H1 (cell line): ENCODE data around the gene CIDEA. TPM values are rescaled to one million over a fixed set of nuclear protein-coding genes. Genes with fewer than 3 reads are reported as not detected.

Source experiments
- CTCF ChIA-PET: fragments of 300-600 bp; sonication (Branson Sonifier 250); formaldehyde crosslinking; loops from one replicate; lab custom pipeline; 2021; ENCODE audit not compliant: partially characterized antibody; lab: Charles Lee
- POLR2A ChIA-PET: fragments of 300-600 bp; sonication (Branson Sonifier 250); formaldehyde crosslinking; loops from one replicate; lab custom pipeline; 2021; ENCODE audit warnings: inconsistent platforms; ENCODE audit not compliant: partially characterized antibody; lab: Charles Lee
- DNase-seq, 2 experiments: peaks; one replicate each; pipeline versions ENCODE4 v3.0.0 to v3.0.0-alpha.2; 2010 to 2022; ENCODE audit warnings: low spot score in 2 of 2, low read depth in 1 of 2, mixed read lengths in 1 of 2
- FAIRE-seq: peaks from 2 replicates; lab custom pipeline; 2011; peaks lifted over from hg19 to GRCh38; lab: Jason Lieb, UNC
- H2AFZ ChIP-seq: 2 replicates; pipeline ENCODE4 v1.8.1; 2012; ENCODE audit warnings: low read length, inconsistent platforms
- H2AK5ac ChIP-seq: 2 replicates; pipeline ENCODE4 v1.6.1; 2013; ENCODE audit warnings: low read depth, low read length
- H2BK120ac ChIP-seq: replicated peaks from 2 replicates; pipeline ENCODE3; 2013; ENCODE audit warnings: low read depth, low read length, inconsistent platforms
- H2BK12ac ChIP-seq: 2 replicates; pipeline ENCODE4 v1.6.1; 2013; ENCODE audit warnings: low read depth, low read length
- H2BK15ac ChIP-seq: 2 replicates; pipeline ENCODE4 v1.6.1; 2013; ENCODE audit warnings: low read length
- H2BK20ac ChIP-seq: 2 replicates; pipeline ENCODE4 v1.6.1; 2013; ENCODE audit warnings: low read length
- H2BK5ac ChIP-seq: 2 replicates; pipeline ENCODE4 v1.6.1; 2013; ENCODE audit warnings: low read depth, low read length
- H3K14ac ChIP-seq: 2 replicates; pipeline ENCODE4 v1.6.1; 2013; ENCODE audit warnings: inconsistent platforms; ENCODE audit not compliant: insufficient read length
- H3K18ac ChIP-seq: 2 replicates; pipeline ENCODE4 v1.6.1; 2013; ENCODE audit warnings: low read length; ENCODE audit errors: extremely low read depth
- H3K23ac ChIP-seq: 2 replicates; pipeline ENCODE4 v1.6.1; 2013; ENCODE audit warnings: inconsistent platforms; ENCODE audit not compliant: insufficient read length
- H3K23me2 ChIP-seq: 2 replicates; pipeline ENCODE4 v1.6.1; 2013; ENCODE audit warnings: low read depth, low read length
- H3K27ac ChIP-seq: 2 replicates; pipeline ENCODE4 v1.6.1; 2011; ENCODE audit warnings: low read depth, low read length, inconsistent platforms
- H3K27me3 ChIP-seq, 4 experiments: replicated peaks in 1 of 4; 1 replicate in 1 of 4; 2 replicates in 3 of 4; pipeline versions ENCODE4 v1.6.1 to v1.8.1; 2011 to 2013; ENCODE audit warnings: low read length in 3 of 4, mild to moderate bottlenecking in 3 of 4, inconsistent platforms in 2 of 4, mixed read lengths in 2 of 4, moderate library complexity in 1 of 4; ENCODE audit not compliant: control insufficient read depth in 3 of 4, insufficient read depth in 3 of 4; ENCODE audit errors: extremely low read depth in 1 of 4
- H3K36me3 ChIP-seq, 4 experiments: 2 replicates each; pipeline versions ENCODE4 v1.6.1 to v1.8.1; 2011 to 2013; ENCODE audit warnings: mild to moderate bottlenecking in 4 of 4, low read length in 3 of 4, moderate library complexity in 2 of 4, control low read depth in 1 of 4, inconsistent platforms in 1 of 4; ENCODE audit not compliant: insufficient read depth in 4 of 4, control insufficient read depth in 2 of 4
- H3K4ac ChIP-seq: replicated peaks from 2 replicates; pipeline ENCODE3; 2013; ENCODE audit warnings: low read length, low read depth, mixed read lengths, inconsistent platforms; ENCODE audit not compliant: insufficient read length
- H3K4me1 ChIP-seq, 4 experiments: replicated peaks in 1 of 4; 1 replicate in 1 of 4; 2 replicates in 3 of 4; pipeline versions ENCODE4 v1.6.1 to v1.8.1; 2011 to 2013; ENCODE audit warnings: low read length in 3 of 4, inconsistent platforms in 2 of 4, mixed read lengths in 1 of 4; ENCODE audit not compliant: insufficient read depth in 4 of 4, control insufficient read depth in 3 of 4
- H3K4me2 ChIP-seq, 2 experiments: 2 replicates each; pipeline versions ENCODE4 v1.6.1 to v1.8.1; 2011 to 2013; ENCODE audit warnings: low read depth in 2 of 2, low read length in 2 of 2, control low read depth in 1 of 2, inconsistent platforms in 1 of 2, mild to moderate bottlenecking in 1 of 2; ENCODE audit not compliant: insufficient read depth in 1 of 2
- H3K4me3 ChIP-seq, 4 experiments: fragments of 200-600, 300-600 bp in 1 of 4; sonication (generic), shearing (Covaris generic), sonication (Bioruptor Twin) in 1 of 4; 2 replicates each; pipeline versions ENCODE4 v1.5.1 to v1.8.1; 2011 to 2016; ENCODE audit warnings: low read length in 4 of 4, low read depth in 3 of 4, control low read depth in 2 of 4, inconsistent platforms in 2 of 4, mild to moderate bottlenecking in 2 of 4, mixed read lengths in 1 of 4, moderate library complexity in 1 of 4; ENCODE audit not compliant: insufficient read depth in 2 of 4; ENCODE audit errors: extremely low read depth in 1 of 4
- H3K56ac ChIP-seq: replicated peaks from 2 replicates; pipeline ENCODE3; 2013; ENCODE audit warnings: low read depth, mild to moderate bottlenecking, mixed read lengths, low read length, inconsistent platforms; ENCODE audit not compliant: insufficient read length
- H3K79me1 ChIP-seq: 2 replicates; pipeline ENCODE4 v1.6.1; 2013; ENCODE audit warnings: low read depth, low read length, control low read depth
- H3K79me2 ChIP-seq, 2 experiments: 2 replicates each; pipeline versions ENCODE4 v1.6.1 to v1.8.1; 2012 to 2013; ENCODE audit warnings: low read length in 2 of 2, mild to moderate bottlenecking in 2 of 2, inconsistent platforms in 1 of 2; ENCODE audit not compliant: insufficient read depth in 2 of 2, control insufficient read depth in 1 of 2
- H3K9ac ChIP-seq, 4 experiments: replicated peaks in 1 of 4; 1 replicate in 1 of 4; 2 replicates in 3 of 4; pipeline versions ENCODE4 v1.6.1 to v1.8.1; 2011 to 2013; ENCODE audit warnings: low read depth in 3 of 4, low read length in 3 of 4, control low read depth in 2 of 4, mild to moderate bottlenecking in 2 of 4, moderate library complexity in 2 of 4, inconsistent platforms in 1 of 4; ENCODE audit errors: extremely low read depth in 1 of 4
- H3K9me3 ChIP-seq, 2 experiments: 2 replicates each; pipeline versions ENCODE4 v1.6.1 to v1.8.1; 2012 to 2013; ENCODE audit warnings: mild to moderate bottlenecking in 2 of 2, moderate library complexity in 2 of 2, control low read depth in 1 of 2, inconsistent platforms in 1 of 2, low read depth in 1 of 2, low read length in 1 of 2, mixed read lengths in 1 of 2; ENCODE audit not compliant: insufficient read depth in 2 of 2
- H4K20me1 ChIP-seq, 2 experiments: replicated peaks in 1 of 2; 2 replicates each; pipeline versions ENCODE3 to v1.8.1; 2011 to 2013; ENCODE audit warnings: inconsistent platforms in 2 of 2, low read length in 2 of 2, mild to moderate bottlenecking in 1 of 2; ENCODE audit not compliant: insufficient read depth in 2 of 2, control insufficient read depth in 1 of 2
- H4K5ac ChIP-seq: 2 replicates; pipeline ENCODE4 v1.6.1; 2013; ENCODE audit warnings: low read length, low read depth, mixed read lengths, inconsistent platforms; ENCODE audit not compliant: insufficient read length
- H4K8ac ChIP-seq: 2 replicates; pipeline ENCODE4 v1.8.0; 2013; ENCODE audit warnings: mild to moderate bottlenecking, moderate library complexity, low read length, inconsistent platforms; ENCODE audit not compliant: insufficient read depth; ENCODE audit errors: extremely low read depth
- H4K91ac ChIP-seq: replicated peaks from 2 replicates; pipeline ENCODE3; 2013; ENCODE audit warnings: low read length, mixed read lengths, inconsistent platforms; ENCODE audit not compliant: insufficient read length
- ATF3 ChIP-seq: IDR thresholded peaks from 2 replicates; pipeline ENCODE4 v1.6.1; 2011; ENCODE audit warnings: low read depth, mild to moderate bottlenecking, low read length; ENCODE audit not compliant: insufficient read depth
- PHF8 ChIP-seq: fragments of 200-600 bp; sonication (generic); conservative IDR thresholded peaks from 2 replicates; pipeline ENCODE4 v1.7.1; 2012; ENCODE audit warnings: low read depth, mild to moderate bottlenecking, inconsistent platforms, low read length, moderate library complexity
- TAF7 ChIP-seq: optimal IDR thresholded peaks from 2 replicates; pipeline ENCODE3; 2011; ENCODE audit warnings: low read depth, mild to moderate bottlenecking, inconsistent platforms, low read length, moderate library complexity, borderline replicate concordance
- WGBS, 2 experiments: shearing (Covaris generic) in 1 of 2; methylation state at CpG; one replicate each; pipeline versions ENCODE4 v1.1.6 to v1.1.7; 2013 to 2015; ENCODE audit warnings: low lambda C conversion rate in 2 of 2, mixed read lengths in 2 of 2, inconsistent platforms in 1 of 2, low coverage in 1 of 2, missing lambda C conversion rate in 1 of 2; ENCODE audit not compliant: insufficient replicate concordance in 2 of 2, insufficient coverage in 1 of 2, insufficient read length in 1 of 2; ENCODE audit errors: extremely low coverage in 1 of 2, missing lambda C conversion rate in 1 of 2; 5-methylcytosine and 5-hydroxymethylcytosine counted together
- polyA plus RNA-seq, 7 experiments: library from polyadenylated mRNA; depleted of rRNA in 3 of 7; stranded (reverse) in 5 of 7; unstranded in 2 of 7; fragments of >200 nt in 5 of 7; fragments of 200-250 nt in 2 of 7; gene quantifications; 1 replicate in 5 of 7; 2 replicates in 1 of 7; 4 replicates in 1 of 7; pipeline versions ENCODE4 v1.2.1 to v1.2.3, GENCODE V29; 2011 to 2013; ENCODE audit warnings: missing spikeins in 2 of 7, mixed read lengths in 2 of 7
- total RNA-seq: library from RNA; stranded (reverse); fragmentation: NEBNext Ultra II Directional; extraction: Animal tissue kit (Norgen Biotek cat#: 25700); gene quantifications from 2 replicates; pipeline ENCODE4 v1.2.1, GENCODE V29; 2021

CIDEA gene
- total and polyA plus RNA-seq, 2 of the 8 experiments (the other 6 are each of a cell fraction or from before 2014, with no cell fraction given) = not detected

DNA sequence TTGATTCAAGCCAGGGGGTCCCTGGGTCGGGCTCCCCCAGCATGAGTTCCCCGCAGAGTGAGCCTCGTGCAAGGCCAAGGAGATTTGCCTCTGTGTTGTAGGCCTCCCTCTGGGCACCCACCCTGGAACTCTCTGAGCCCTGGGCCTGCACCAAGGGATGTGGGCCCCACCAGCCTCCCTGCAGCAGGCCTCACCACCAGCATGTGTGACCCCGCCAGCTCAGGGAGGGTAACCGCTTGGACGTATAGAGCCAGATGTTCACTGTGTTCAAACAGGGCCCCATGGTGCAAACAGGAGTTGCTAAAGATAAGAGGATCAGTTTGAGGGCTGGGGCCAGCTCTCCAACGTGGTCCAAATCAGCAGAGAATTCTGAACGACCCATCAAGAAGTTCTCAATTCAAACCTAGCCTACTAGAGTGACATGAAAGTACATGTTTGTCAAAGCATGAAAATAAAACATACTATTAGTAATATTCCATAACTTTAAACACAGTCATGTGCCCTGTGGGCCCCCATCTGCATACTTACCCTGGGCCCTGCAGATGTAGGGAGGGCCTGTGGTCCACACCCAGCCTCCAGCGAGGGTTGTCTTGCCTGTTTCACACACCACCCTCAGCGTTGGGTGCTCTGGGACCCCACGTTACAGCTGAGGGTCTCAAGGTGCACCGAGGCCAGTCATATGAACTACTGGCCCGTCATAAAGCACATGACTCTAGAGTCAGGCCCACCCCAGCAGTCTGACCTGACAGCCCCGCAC lies 48.4 kb downstream of the CIDEA start:
- Histone ChIP-seq H3K4me2 (no peak overlapping the region), H2BK12ac (no peak overlapping the region; the same call in 1 of the 2 replicates), H3K9me3 (0 out of 4 replicates have a peak, but pooled peaks cover 0 to 4% of the 10 kb centered on the region in 2 experiments), H2BK20ac (no peak overlapping the region), H3K36me3 (no peaks in the 10 kb centered on the region), H3K27ac (no peak overlapping the region), H4K8ac (no peak overlapping the region), H3K79me1 (no peaks in the 10 kb centered on the region), H3K79me2 (no peaks in the 10 kb centered on the region), H4K20me1 (peaks cover 0 to 3% of the 10 kb centered on the region in 2 experiments), H2BK5ac (no peak overlapping the region), H2BK15ac (no peak overlapping the region), H3K9ac (no peak overlapping the region), H3K23me2 (peaks cover 6% of the 10 kb centered on the region), H4K91ac (no peak overlapping the region), H3K14ac (no peak overlapping the region), H4K5ac (no peak overlapping the region), H3K27me3 (peaks cover 0 to 28% (median 18%) of the 10 kb centered on the region in 4 experiments; a peak in 5 of 7 replicates), H3K18ac (no peak overlapping the region), H3K4me1 (peaks cover 0 to 13% (median 11%) of the 10 kb centered on the region in 4 experiments; a peak in 6 of 7 replicates), H3K23ac (no peak overlapping the region), H2BK120ac (no peak overlapping the region), H3K4ac (no peak overlapping the region), H3K56ac (no peak overlapping the region), H2AFZ (no peak overlapping the region), H2AK5ac (no peak overlapping the region), H3K4me3 (no peak overlapping the region)
- 92% methylated on average over 14 of the region's 14 CpGs; no CpG with 5 or more reads in 1 of the 2 experiments for WGBS, 2 experiments
- ChIA-PET CTCF (interaction anchor here (1.4 kb wide), 1 partner anchor 19 kb away, joined by 12 read pairs; no protein-coding TSS in a partner anchor), POLR2A (interaction anchor here (0.6 to 1.0 kb wide), 3 partner anchors 20 to 74 kb away, joined by 3 read pairs; no protein-coding TSS in a partner anchor)
- no peak for FAIRE-seq
- DNase-seq = no peak
- TF ChIP-seq ATF3 (no peak), PHF8 (no peak), TAF7 (no peak)
